GM19193 (cell line): ENCODE data around the gene GPR39.

Experiments
- POLR2A ChIP-seq: IDR thresholded peaks from 4 replicates; pipeline ENCODE4 v1.6.1; 2011; ENCODE audit not compliant: insufficient read depth, insufficient read length; ENCODE audit errors: extremely low read depth

Gene GPR39

DNA sequence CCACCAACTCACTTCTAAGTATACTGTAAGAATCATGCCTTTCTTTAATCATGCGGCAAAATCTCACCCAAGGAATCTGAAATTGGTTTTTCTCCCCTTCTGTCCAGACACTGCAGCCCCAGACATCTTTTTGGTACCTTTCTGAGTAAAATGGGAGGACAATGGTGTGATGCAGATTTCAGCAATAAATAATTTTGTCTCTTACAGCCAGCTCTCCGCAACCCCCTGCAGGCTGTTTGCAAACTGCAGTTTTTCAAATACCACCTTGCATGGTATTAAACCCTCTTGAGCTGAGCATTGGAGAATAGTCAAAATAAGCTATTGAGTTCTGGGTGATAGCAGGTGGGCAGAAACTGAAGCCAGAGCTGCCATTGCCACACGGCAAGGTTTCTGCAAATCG, 32.2 kb downstream of the GPR39 start:
- TF ChIP-seq POLR2A: no peak

DNA sequence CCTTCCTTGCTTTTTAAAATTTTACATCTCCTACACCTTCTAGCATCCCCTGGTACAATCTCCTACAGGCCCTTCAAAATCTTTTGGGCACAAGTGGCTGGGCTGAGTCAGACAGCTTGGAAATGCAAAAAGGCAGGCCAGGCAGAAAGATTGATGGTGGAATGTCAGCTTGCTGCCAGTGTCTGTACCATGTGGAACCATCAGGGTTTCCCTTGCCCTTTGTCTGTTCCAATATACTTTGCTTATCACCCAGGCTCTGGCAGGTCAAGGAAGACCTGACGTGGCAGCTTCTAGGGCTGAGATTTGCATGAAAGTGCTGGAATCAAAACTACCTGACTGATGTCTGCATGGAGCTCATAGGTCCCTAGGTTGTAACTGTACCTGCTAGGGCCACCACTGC, 33.3 kb downstream of the GPR39 start:
- no peak for TF ChIP-seq POLR2A

DNA sequence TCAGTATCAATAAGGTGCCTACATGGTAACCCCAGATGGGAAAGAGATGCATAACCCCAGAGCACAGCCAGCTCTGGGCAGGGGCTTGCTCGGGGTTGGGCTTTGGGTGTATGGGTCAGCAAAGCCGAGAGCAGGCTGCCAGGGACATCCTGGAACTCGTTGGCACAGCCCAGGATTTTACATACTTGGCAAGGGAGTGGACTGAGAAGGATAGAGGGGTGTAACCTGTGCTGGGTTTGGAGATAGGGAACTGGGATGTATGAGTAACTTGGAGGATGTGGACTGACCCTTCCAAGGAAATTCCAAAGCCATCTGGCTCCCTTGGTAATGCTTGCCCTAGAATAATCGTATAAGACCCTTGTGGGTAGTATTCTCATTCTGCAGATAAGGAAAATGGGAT, 44.2 kb downstream of the GPR39 start:
- no peak for TF ChIP-seq POLR2A

DNA sequence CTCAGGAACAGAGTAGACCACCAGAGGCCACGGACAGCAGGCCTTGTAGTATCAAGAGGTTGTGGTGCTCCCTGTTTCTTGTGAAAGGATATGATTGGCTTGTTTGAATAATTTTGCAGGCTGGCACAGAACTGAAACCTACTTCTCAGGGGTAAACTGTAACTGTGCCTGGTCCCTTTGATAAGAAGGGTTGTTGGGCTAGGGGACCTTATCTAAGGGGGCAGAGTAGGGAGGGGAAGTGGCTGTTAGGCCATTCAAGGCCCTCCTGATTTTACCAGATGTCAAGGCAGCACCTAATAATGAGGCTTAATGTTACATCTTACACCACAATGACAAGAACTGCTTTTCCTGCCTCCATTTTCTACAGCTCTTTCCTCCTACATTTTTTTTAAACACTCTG, 45.6 kb downstream of the GPR39 start:
- no peak for TF ChIP-seq POLR2A

DNA sequence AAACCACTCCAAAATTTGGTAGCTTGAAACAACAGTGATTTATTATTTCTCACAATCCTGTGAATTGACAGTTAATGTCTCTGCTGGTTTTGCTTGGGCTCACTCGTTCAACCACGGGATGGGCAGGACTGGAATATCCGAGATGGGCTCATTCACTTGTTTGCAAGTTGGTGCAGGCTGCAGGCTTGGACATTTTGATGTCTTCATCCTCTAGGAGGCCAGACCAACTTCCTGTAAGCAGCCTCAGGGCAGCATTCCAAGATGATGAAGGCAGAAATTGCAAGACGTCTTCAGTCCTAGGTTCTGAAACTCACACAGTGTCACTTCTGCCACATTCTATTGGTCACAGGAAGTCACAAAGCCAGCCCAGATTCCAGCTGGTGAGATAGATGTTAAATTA, 47.1 kb downstream of the GPR39 start:
- TF ChIP-seq POLR2A: no peak

DNA sequence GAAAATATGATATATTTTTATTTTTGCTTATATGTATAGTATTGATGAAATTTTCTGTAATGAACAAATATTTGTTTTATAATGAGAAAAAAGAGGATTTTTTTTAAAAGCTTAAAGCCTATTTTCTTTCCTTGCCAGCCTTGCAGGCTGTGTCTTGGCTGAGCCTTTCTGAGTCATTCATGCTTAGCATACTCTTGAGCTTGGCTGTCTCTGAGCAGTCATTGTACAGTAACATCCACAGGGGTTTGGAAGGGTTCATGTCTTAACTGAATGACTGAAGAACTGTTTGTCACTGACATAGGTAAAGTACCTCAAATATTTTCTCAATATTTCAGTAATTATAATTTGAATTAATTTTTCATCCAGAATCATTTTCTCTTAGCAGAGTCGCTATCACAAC, 49.3 kb downstream of the GPR39 start:
- no peak for TF ChIP-seq POLR2A

DNA sequence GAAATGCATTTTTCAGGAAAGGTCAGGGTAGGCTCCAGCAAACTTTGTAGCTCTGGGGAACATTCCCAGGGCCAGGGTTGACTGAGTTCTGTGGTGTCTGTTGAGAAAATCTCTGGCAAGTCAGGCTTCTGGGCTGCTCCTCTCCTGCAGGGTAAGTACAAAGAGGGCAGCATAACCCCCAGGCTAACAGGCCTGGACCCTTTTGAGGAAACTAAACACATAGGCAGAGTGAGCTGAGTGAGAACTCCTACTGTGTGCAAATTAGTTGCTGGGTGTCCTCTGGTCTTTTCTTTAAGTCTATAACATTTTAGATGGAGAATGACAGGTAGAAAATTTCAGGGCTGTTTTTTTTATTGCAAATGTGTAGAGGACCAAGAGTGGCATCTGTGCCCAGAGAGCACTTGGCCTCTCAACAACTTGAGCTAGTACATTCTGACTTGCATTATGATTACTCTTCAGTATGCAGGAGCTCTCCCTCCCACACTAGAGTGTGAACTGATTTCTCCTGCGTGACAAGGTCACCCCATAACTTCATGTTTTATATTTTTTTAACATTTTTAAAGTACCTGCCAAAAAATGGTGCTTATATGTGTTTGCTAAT, 49.9 kb downstream of the GPR39 start:
- no peak for TF ChIP-seq POLR2A

DNA sequence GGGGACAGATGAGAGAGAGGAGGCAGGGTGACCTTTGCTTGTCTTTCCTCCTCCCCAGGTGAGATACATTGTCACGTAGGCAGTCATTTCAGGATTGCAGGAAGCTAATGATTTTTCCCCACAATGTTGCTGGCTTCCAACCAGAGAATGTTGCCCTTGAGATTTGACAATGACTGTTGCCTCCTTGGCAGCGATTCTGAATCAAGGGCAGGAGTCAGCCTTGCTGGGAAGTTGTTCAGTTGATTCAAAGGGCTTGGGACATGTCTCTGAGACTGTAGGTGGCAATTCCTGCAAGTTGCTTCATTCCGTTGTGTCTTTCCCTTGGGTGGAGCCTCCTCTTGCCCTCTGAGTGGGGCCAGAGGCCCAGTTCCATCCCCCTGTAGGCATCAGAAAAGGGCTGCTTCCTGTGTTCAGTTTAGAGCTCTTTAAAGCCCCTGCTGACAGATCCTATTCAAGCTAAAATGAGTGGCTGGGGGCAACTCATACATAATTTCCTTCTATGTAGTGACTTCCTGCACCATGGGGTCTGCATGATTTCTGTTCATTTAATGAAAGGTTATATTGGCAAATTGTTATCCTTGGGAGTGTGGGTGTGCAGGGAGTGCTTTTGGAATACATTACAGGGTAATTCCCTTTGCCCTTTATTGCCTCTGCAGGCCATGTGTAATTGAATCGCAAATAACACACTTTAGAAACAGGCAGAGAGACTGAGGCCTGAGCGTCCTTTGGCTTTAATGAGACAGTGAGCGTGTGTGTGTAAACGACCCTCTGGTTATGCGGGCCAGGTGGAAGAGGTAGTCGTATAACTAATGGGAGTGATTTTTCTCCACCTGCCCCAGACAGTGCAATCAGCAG, 52.4 kb downstream of the GPR39 start:
- TF ChIP-seq POLR2A: no peak

DNA sequence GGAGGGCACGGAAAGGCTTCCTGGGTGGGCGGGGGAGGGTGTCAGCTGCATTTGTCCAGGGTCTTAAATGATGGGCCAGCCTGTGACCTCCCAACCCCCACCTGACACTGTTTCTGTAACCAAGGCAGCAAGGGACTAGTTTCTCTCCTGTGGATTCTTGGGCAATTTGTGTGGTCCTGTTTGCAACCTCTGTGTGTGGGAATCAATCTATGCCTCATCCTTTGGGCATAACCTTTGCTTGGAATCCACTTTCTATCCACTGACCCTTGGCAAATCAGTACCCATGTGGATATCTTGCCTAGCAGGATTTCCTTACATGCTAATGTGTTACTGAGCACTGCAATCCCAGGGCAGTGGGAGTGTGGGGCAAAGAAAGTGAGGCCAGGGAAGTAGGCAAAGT, 54.1 kb downstream of the GPR39 start:
- TF ChIP-seq POLR2A: no peak

DNA sequence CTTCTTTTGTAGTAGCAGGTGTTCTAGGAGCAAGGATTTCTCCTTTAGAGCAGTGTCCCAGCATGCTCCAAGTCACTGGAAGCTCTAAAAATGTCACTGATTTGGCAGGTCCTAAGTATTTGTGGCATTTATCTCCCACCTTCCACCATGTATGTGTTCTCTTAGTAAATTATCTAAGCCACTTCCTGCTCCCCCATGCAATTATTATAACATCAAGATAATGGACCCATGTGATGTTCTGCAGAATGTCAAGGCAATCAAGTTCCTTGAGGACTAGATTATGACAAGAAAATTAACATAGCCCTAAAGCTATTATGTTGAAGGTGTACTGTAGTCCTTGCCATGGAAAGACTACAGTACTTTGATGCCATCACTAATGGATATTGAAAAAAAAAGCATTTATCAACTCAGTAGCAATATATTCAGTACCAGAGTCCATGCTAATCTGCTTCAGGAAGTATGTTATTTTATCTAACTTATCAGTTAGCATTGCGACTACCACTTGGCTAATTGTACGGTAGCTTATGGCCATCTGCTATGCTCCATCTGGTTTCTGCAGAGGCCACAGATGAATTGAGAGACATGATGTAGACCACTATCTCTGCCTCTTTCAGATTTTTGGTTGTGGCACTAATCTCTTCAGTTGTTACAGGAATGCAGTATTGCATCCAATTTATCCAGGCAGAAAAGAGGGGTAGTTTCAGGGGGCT, 56.7 kb downstream of the GPR39 start:
- no peak for TF ChIP-seq POLR2A

DNA sequence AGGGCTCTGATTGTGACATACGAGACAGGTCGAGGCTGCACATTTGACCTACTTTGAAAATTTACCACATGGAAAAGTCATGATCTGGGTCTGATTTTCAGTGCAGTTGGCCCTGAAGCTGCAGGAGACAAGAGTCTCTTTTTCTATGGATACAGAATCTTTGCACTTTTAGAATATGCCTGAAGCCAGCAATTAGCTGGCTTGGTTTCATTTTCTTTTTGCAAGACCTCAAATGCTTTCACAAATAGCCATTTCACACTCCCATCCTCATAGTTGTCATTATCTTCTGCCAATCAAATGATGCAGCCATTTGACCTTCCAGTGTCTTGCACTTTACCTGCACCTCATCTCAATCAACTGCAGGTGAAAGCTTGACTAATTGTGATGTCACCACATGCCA, 59.0 kb downstream of the GPR39 start:
- no peak for TF ChIP-seq POLR2A

DNA sequence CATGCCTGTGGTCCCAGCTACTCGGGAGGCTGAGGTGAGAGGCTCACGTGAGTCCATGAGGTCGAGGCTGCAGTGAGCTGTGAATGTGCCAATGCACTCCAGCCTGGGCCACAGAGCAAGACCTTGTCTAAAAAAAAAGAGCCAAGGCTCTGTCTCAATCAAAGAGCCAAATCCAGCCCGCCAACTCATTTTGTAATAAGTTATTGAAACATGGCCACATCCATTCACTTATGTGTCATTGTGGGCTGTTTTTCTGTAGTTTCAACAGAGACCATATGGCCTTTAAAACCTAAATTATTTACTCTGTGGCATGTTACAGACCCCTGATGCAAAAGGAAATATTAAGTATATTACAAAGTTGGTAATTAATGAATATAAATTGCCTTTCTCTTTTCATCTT, 60.8 kb downstream of the GPR39 start:
- TF ChIP-seq POLR2A: no peak

DNA sequence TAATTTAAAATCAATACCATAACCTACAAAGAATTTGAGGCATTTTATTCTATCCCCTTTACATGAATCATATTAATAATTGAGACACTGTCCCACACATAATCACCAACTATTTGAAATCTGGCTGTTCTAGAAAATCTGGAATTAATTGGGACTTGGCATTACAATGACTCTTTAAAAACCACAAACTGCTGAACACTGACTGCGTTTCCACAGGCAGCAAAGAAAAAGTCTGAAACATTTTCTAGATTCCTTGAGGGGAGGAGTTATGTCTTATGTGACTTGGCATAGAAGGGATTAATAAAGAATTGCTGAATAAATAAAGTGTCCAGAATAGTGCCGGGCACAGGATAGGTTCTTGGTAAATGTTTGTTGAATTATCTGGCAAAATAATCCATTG, 61.4 kb downstream of the GPR39 start:
- no peak for TF ChIP-seq POLR2A

DNA sequence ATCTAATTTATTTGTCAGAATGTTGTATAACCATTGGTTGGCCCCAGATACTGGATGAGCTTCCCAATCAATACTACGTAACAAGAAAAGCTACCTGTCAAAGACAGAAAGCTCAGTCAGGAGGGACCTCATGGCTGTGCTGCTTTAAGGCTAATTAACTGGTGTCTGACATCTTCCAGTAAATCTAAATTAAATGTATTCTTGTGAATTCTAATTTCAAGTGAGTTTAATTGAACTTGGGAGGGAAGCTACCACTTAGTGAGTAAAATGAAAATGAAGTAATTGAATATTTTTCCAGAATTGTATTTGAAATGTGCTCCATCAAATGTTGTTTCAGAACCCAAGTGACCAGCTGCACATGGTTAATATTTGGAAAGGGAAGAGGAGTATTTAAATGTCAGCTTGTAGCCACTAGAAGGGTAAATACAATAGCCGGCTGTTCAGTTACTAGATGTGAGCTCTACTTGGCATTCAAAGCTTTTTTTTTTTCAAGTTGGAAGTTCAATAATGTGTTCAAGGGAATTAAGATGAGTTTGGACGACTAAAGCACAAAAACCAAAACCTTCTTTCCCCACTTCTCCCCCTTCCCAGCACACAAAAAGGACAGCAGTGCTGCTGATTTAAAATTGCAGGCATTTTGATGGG, 62.0 kb downstream of the GPR39 start:
- TF ChIP-seq POLR2A: no peak

DNA sequence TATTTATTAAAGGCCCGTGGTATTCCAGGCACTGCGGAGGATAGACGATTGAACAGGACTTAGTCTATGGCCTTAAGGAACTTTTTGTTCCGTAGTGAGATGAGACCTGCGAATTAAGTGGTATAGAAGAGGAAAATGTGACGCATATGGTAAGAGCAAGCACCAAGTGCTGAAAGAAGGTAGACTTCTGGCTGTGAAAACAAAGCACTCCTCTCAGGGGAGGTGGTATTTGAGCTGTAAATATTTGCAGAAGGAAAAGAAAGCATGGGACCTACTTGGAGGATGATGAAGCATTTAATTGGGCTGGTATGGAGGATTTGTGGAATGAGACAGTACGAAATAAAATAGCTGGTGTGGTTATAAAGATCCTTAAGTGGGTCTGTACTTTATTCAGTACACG, 62.5 kb downstream of the GPR39 start:
- no peak for TF ChIP-seq POLR2A
